NCI-H345 treated with DMSO at 0.1 percent for 48 hours (cell line): Measurements from ENCODE around the gene GRIN3A.
"Not testable (repeated sequence)": the region's sequence is repeated elsewhere in the genome, so short reads cannot be mapped to it uniquely, and the experiment has no call there.

Source experiments
- DNase-seq: peaks from one replicate; lab custom pipeline; 2025; ENCODE audit not compliant: unreplicated experiment; lab: John Stamatoyannopoulos, UW

GRIN3A gene

GRCh38 chr9:101582553-101582952, 155.9 kb downstream of the GRIN3A start:
- no peak for DNase-seq

GRCh38 chr9:101579711-101580545, 158.5 kb downstream of the GRIN3A start:
- DNase-seq = no peak

- no peak for DNase-seq
Observed at GRCh38 chr9:101578378-101578777, 160.1 kb downstream of the GRIN3A start.

GRCh38 chr9:101574731-101575333, 163.6 kb downstream of the GRIN3A start:
- no peak for DNase-seq

- DNase-seq = no peak
Observed at GRCh38 chr9:101572316-101572715, 166.1 kb downstream of the GRIN3A start.

- DNase-seq = no peak
Observed at GRCh38 chr9:101571114-101571513, 167.3 kb downstream of the GRIN3A start.

GRCh38 chr9:101569741-101570501, 168.5 kb downstream of the GRIN3A start:
- no peak for DNase-seq

GRCh38 chr9:101567725-101568350, 170.6 kb downstream of the GRIN3A start:
- DNase-seq = no peak

GRCh38 chr9:101566904-101567724, 171.3 kb downstream of the GRIN3A start:
- DNase-seq = no peak

- no peak for DNase-seq
Observed at GRCh38 chr9:101564252-101564651, 174.2 kb downstream of the GRIN3A start.

- DNase-seq = no peak
Observed at GRCh38 chr9:101562966-101563365, 175.5 kb downstream of the GRIN3A start.

GRCh38 chr9:101561740-101562139, 176.7 kb downstream of the GRIN3A start:
- no peak for DNase-seq

- DNase-seq = not testable (repeated sequence)
Observed at GRCh38 chr9:101549472-101550098, 188.9 kb downstream of the GRIN3A start.

GRCh38 chr9:101543098-101543735, 195.2 kb downstream of the GRIN3A start:
- DNase-seq = no peak

- no peak for DNase-seq
Observed at GRCh38 chr9:101540069-101540468, 198.4 kb downstream of the GRIN3A start.

GRCh38 chr9:101536938-101537337, 201.5 kb downstream of the GRIN3A start:
- no peak for DNase-seq

GRCh38 chr9:101536351-101536750, 202.1 kb downstream of the GRIN3A start:
- no peak for DNase-seq

- peak; percentile 98 for DNase-seq
Observed at GRCh38 chr9:101533334-101534204, 204.9 kb downstream of the GRIN3A start, which contains the start of gene RNF20. Gene RNF20 (plus strand): TSS chr9:101533853. CDS start chr9:101535424, 1,571 bp downstream.
